AG04450 (cell line): ENCODE results near the gene VCL. TPM values are rescaled to one million over a fixed set of nuclear protein-coding genes. Genes with fewer than 3 reads are reported as not detected.

Source experiments
- CTCF ChIA-PET: fragments of 300-600, 350-600 bp; formaldehyde crosslinking; extraction: SDS; loops from one replicate; lab custom pipeline; 2022; ENCODE audit warnings: antibody characterized with exemption, inconsistent platforms; lab: Charles Lee
- POLR2A ChIA-PET: fragments of 350-600 bp; formaldehyde crosslinking; extraction: SDS; loops from one replicate; lab custom pipeline; 2021; ENCODE audit warnings: antibody characterized with exemption, inconsistent platforms; lab: Yijun Ruan, JAX
- DNase-seq: peaks from one replicate; pipeline ENCODE4 v3.0.0-alpha.2; 2011; ENCODE audit warnings: low read depth, low spot score
- H3K27ac ChIP-seq: one replicate; pipeline ENCODE4 v1.5.1; 2012; ENCODE audit warnings: low read depth, low read length, control low read depth
- H3K27me3 ChIP-seq: one replicate; pipeline ENCODE4 v1.6.0; 2012; ENCODE audit warnings: low read length; ENCODE audit not compliant: control insufficient read depth, insufficient read depth
- H3K4me3 ChIP-seq: 2 replicates; pipeline ENCODE4 v1.5.1; 2011; ENCODE audit warnings: mild to moderate bottlenecking, low read depth, low read length, control low read depth
- H3K9me3 ChIP-seq: 2 replicates; pipeline ENCODE4 v1.5.1; 2012; ENCODE audit warnings: low read length; ENCODE audit not compliant: control insufficient read depth, insufficient read depth
- polyA plus RNA-seq: library from polyadenylated mRNA; depleted of rRNA; stranded (reverse); fragments of >200 nt; gene quantifications from 2 replicates; pipeline ENCODE4 v1.2.3, GENCODE V29; 2011
- TF ChIP-seq, protein P1 (sequence below): IDR thresholded peaks from 2 replicates; pipeline ENCODE4 v1.5.1; 2011; ENCODE audit warnings: low read depth, low read length, control low read depth, inconsistent platforms

Gene VCL
- polyA plus RNA-seq, 1 experiment = 313 TPM

GRCh38 chr10:73971636-73972354, 26.1 kb upstream of the VCL start:
- CTCF ChIA-PET = interaction anchor here (1.1 kb wide), 1 partner anchor 110 kb away, joined by 3 read pairs; no protein-coding TSS in a partner anchor
- Histone ChIP-seq H3K27ac (no peak overlapping the region), H3K4me3 (no peak overlapping the region), H3K9me3 (peaks cover 5% of the 10 kb centered on the region), H3K27me3 (no peaks in the 10 kb centered on the region)
- TF ChIP-seq, protein P1, sequence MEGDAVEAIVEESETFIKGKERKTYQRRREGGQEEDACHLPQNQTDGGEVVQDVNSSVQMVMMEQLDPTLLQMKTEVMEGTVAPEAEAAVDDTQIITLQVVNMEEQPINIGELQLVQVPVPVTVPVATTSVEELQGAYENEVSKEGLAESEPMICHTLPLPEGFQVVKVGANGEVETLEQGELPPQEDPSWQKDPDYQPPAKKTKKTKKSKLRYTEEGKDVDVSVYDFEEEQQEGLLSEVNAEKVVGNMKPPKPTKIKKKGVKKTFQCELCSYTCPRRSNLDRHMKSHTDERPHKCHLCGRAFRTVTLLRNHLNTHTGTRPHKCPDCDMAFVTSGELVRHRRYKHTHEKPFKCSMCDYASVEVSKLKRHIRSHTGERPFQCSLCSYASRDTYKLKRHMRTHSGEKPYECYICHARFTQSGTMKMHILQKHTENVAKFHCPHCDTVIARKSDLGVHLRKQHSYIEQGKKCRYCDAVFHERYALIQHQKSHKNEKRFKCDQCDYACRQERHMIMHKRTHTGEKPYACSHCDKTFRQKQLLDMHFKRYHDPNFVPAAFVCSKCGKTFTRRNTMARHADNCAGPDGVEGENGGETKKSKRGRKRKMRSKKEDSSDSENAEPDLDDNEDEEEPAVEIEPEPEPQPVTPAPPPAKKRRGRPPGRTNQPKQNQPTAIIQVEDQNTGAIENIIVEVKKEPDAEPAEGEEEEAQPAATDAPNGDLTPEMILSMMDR = no peak
- POLR2A ChIA-PET = interaction anchor here (0.6 kb wide), 1 partner anchor 14 kb away, joined by 5 read pairs; no protein-coding TSS in a partner anchor
- DNase-seq = no peak

DNA sequence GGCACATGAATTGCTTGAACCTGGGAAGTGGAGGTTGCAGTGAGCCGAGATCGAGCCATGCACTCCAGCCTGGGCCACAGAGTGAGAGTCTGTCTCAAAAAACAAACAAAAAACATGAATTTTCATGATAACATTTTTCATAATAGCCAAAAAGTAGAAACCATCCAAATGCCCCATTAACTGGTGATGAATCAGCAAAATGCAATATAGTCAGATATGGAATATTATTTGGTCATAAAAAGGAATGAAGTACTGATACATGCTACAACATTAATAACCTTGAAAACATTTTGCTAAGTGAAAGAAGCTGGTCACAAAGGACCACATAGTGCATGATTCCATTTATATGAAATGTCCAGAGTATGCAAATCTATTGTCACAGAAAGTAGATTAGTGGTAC, 24.5 kb upstream of the VCL start:
- Histone ChIP-seq H3K27me3 (no peaks in the 10 kb centered on the region), H3K27ac (no peak overlapping the region), H3K9me3 (peaks cover 5% of the 10 kb centered on the region), H3K4me3 (no peak overlapping the region)
- ChIA-PET POLR2A (no interaction called here), CTCF (interaction anchor here (1.3 kb wide), 1 partner anchor 16 kb away, joined by 3 read pairs; no protein-coding TSS in a partner anchor)
- DNase-seq = no peak
- TF ChIP-seq, protein P1 = no peak

GRCh38 chr10:73974309-73974946, 23.5 kb upstream of the VCL start:
- Histone ChIP-seq H3K27ac (no peak overlapping the region), H3K9me3 (peaks cover 5% of the 10 kb centered on the region), H3K27me3 (no peaks in the 10 kb centered on the region), H3K4me3 (no peak overlapping the region)
- CTCF ChIA-PET = interaction anchor here (0.7 to 1.3 kb wide), 2 partner anchors 17 to 94 kb away, joined by 3 to 5 read pairs; no protein-coding TSS in a partner anchor
- no peak for DNase-seq
- POLR2A ChIA-PET = no interaction called here
- TF ChIP-seq, protein P1 = no peak

GRCh38 chr10:73975388-73975787, 22.5 kb upstream of the VCL start:
- ChIA-PET CTCF (no interaction called here), POLR2A (no interaction called here)
- no peak overlapping the region for H3K27ac ChIP-seq
- no peak overlapping the region for H3K4me3 ChIP-seq
- TF ChIP-seq, protein P1 = no peak
- DNase-seq = no peak
- H3K9me3 ChIP-seq = peaks cover 5% of the 10 kb centered on the region
- no peaks in the 10 kb centered on the region for H3K27me3 ChIP-seq
